ENCODE data around the gene B3GAT1.

GRCh38 chr11:134333312-134333711, 78.7 kb downstream of the B3GAT1 start:
- TF ChIP-seq POLR2A (IDR thresholded peaks at IDR 0.05; ENCODE audit: low read depth, low read length) (no peak), POLR2AphosphoS5 (IDR thresholded peaks at IDR 0.05; ENCODE audit: low read depth, low read length) (no peak), TAF1 (IDR thresholded peaks at IDR 0.05; ENCODE audit: borderline replicate concordance, low read depth, low read length) (no peak)
